A673 (cell line): ENCODE data around the gene TTC24.

Experiments
- CTCF ChIP-seq: fragments of 300-800, 200-600 bp; sonication (generic); conservative IDR thresholded peaks from 2 replicates; pipeline ENCODE4 v1.5.1; 2017; ENCODE audit warnings: low read depth, mild to moderate bottlenecking, antibody characterized with exemption, low read length, moderate library complexity, mixed read lengths
- EZH2 ChIP-seq: fragments of 200-600 bp; sonication (generic); IDR thresholded peaks from 2 replicates; pipeline ENCODE4 v1.6.1; 2017; ENCODE audit warnings: borderline replicate concordance, low read depth, mild to moderate bottlenecking, mixed read lengths, antibody characterized with exemption, low read length; ENCODE audit not compliant: poor library complexity, severe bottlenecking

DNA sequence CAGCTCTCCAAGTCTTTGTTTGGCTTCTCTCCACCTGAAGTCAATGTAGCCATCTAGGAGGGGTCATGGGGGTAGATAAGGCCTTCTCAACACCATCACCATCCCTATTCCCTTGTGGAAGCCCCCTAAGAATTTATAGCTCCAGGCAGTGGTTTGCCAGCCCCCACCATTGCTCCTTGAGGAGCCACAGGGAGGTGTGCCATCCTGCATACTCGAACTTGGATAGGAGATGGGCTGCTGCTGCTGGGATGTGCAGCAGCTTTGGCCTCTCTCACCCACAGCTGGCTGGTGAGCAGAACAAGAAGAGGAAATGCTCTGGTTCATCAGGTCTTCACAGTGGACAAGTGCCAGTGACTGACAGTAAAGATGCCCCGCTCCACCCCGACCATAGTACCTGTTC is 16.9 kb downstream of the TTC24 start:
- TF ChIP-seq EZH2: no peak
- no peak for TF ChIP-seq CTCF
